ENCODE results near the gene EIF2A.
"Not testable (repeated sequence)": the region's sequence is repeated elsewhere in the genome, so short reads cannot be mapped to it uniquely, and the experiment has no call there.

Gene EIF2A

GRCh38 chr3:150543531-150543930 is 3.1 kb upstream of the EIF2A start:
- DNase-seq (ENCODE audit: low spot score) = no peak

GRCh38 chr3:150544041-150544440 is 2.5 kb upstream of the EIF2A start:
- DNase-seq (ENCODE audit: low spot score) = no peak

GRCh38 chr3:150544726-150545125 is 1.9 kb upstream of the EIF2A start:
- DNase-seq (ENCODE audit: low spot score) = no peak

- DNase-seq (ENCODE audit: low spot score) = peak; percentile 21
Measured at GRCh38 chr3:150545419-150546225, 965 bp upstream of the EIF2A start.

GRCh38 chr3:150547045-150547741 is 606 bp downstream of the EIF2A start:
- DNase-seq (ENCODE audit: low spot score) = no peak

GRCh38 chr3:150555859-150556436 is 9.4 kb downstream of the EIF2A start:
- no peak for DNase-seq (ENCODE audit: low spot score)

GRCh38 chr3:150556792-150557191 is 10.2 kb downstream of the EIF2A start:
- no peak for DNase-seq (ENCODE audit: low spot score)

- no peak for DNase-seq (ENCODE audit: low spot score)
Measured at GRCh38 chr3:150557725-150558124, 11.1 kb downstream of the EIF2A start.

- no peak for DNase-seq (ENCODE audit: low spot score)
Measured at GRCh38 chr3:150564243-150564642, 17.7 kb downstream of the EIF2A start.

- no peak for DNase-seq (ENCODE audit: low spot score)
Measured at GRCh38 chr3:150567328-150567727, 20.7 kb downstream of the EIF2A start.

GRCh38 chr3:150577855-150578254 is 31.3 kb downstream of the EIF2A start:
- peak; percentile 6 for DNase-seq (ENCODE audit: low spot score)

- DNase-seq (ENCODE audit: low spot score) = no peak
Measured at GRCh38 chr3:150581174-150581573, 34.6 kb downstream of the EIF2A start.

GRCh38 chr3:150582620-150583019 is 36.0 kb downstream of the EIF2A start:
- DNase-seq (ENCODE audit: low spot score) = no peak

- no peak for DNase-seq (ENCODE audit: low spot score)
Measured at GRCh38 chr3:150583028-150583427, 36.4 kb downstream of the EIF2A start.

- peak; percentile 4 for DNase-seq (ENCODE audit: low spot score)
Measured at GRCh38 chr3:150588027-150588830, 41.6 kb downstream of the EIF2A start.

GRCh38 chr3:150589759-150590158 is 43.2 kb downstream of the EIF2A start:
- DNase-seq (ENCODE audit: low spot score) = no peak

- no peak for DNase-seq (ENCODE audit: low spot score)
Measured at GRCh38 chr3:150594150-150594549, 47.6 kb downstream of the EIF2A start.

GRCh38 chr3:150597646-150598045 is 51.1 kb downstream of the EIF2A start:
- DNase-seq (ENCODE audit: low spot score) = no peak

- peak; percentile 23 for DNase-seq (ENCODE audit: low spot score)
Measured at GRCh38 chr3:150599611-150600297, 53.2 kb downstream of the EIF2A start.

GRCh38 chr3:150600647-150601530 is 54.3 kb downstream of the EIF2A start:
- not testable (repeated sequence) for DNase-seq (ENCODE audit: low spot score)
